Activated CD8-positive, alpha-beta T cell treated with anti-CD3 and anti-CD28 coated beads for 36 hours (primary cell): Measurements from ENCODE around the gene CA14. TPM values are rescaled to one million over a fixed set of nuclear protein-coding genes. Genes with fewer than 3 reads are reported as not detected.

Experiments used
- ATAC-seq: fragments of 200-7000 bp; cut with Tn5 transposase; one replicate; pipeline ENCODE4 v1.10.0; 2021; ENCODE audit warnings: mild to moderate bottlenecking, moderate library complexity
- CTCF ChIA-PET: fragments of 350-600 bp; sonication (Branson Sonifier 250); formaldehyde crosslinking; loops from one replicate; lab custom pipeline; 2021; ENCODE audit warnings: antibody characterized with exemption; lab: Charles Lee
- POLR2A ChIA-PET: fragments of 350-600 bp; sonication (Branson Sonifier 250); formaldehyde crosslinking; loops from one replicate; lab custom pipeline; 2021; ENCODE audit warnings: antibody characterized with exemption; lab: Charles Lee
- DNase-seq: peaks from one replicate; pipeline ENCODE4 v3.0.0-alpha.2; 2020
- H3K27ac Mint-ChIP-seq: one replicate; pipeline ENCODE4 v1.8.0; 2021; ENCODE audit warnings: mild to moderate bottlenecking, mixed read lengths
- H3K27me3 Mint-ChIP-seq: one replicate; pipeline ENCODE4 v1.8.0; 2021; ENCODE audit warnings: mixed read lengths
- H3K36me3 Mint-ChIP-seq: one replicate; pipeline ENCODE4 v1.8.0; 2021; ENCODE audit warnings: low read depth, mixed read lengths
- H3K4me1 Mint-ChIP-seq: one replicate; pipeline ENCODE4 v1.8.0; 2021; ENCODE audit warnings: low read depth, mixed read lengths
- H3K4me3 Mint-ChIP-seq: one replicate; pipeline ENCODE4 v1.8.0; 2021; ENCODE audit warnings: mild to moderate bottlenecking, moderate library complexity, mixed read lengths
- H3K9me3 Mint-ChIP-seq: one replicate; pipeline ENCODE4 v1.8.0; 2021; ENCODE audit warnings: mixed read lengths
- intact Hi-C: fragments of 100-400 bp; cut with micrococcal nuclease; formaldehyde crosslinking; loops from one replicate; pipeline ENCODE4 v1.10.0; 2022
- total RNA-seq, 2 experiments: library from RNA; stranded (reverse); gene quantifications; one replicate each; pipeline ENCODE4 v1.2.3, GENCODE V29; 2021
- TF ChIP-seq, protein P1 (sequence below): fragments of 200-600 bp; IDR thresholded peaks from one replicate; pipeline ENCODE4 v1.8.0; 2022; ENCODE audit warnings: antibody characterized with exemption, mild to moderate bottlenecking

CA14 gene
- total RNA-seq, 2 experiments from 2014 or later, result not detected

DNA sequence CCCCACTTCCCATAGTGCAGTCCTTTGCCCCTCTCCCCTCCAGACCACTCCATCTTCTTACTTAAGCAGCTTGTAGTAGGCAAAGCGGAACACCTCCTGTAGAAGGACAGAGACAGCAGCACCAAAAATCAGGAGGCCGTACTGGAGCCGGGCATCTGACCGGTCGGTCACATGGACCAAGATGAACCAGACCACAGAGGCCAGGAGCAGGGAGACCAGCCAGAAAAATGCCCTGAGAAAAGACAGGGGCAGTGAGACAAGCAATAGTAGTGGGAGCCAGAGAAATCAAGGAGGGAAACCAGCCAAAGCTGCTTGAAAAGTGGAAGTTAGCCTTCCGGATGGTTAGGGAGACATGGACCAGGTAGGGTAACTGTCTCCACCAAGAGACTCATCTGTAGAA is 10.3 kb downstream of the CA14 start:
- H3K4me1 Mint-ChIP-seq, result peaks cover 18% of the 10 kb centered on the region
- CTCF ChIA-PET, result interaction anchor here (3.0 kb wide), 1 partner anchor 12 kb away, joined by 15 read pairs; no protein-coding TSS in a partner anchor
- H3K36me3 Mint-ChIP-seq, result peaks cover 23% of the 10 kb centered on the region
- peak overlapping the region; percentile 96 for H3K4me3 Mint-ChIP-seq
- DNase-seq, result no peak
- ATAC-seq, result no peak
- TF ChIP-seq, protein P1, sequence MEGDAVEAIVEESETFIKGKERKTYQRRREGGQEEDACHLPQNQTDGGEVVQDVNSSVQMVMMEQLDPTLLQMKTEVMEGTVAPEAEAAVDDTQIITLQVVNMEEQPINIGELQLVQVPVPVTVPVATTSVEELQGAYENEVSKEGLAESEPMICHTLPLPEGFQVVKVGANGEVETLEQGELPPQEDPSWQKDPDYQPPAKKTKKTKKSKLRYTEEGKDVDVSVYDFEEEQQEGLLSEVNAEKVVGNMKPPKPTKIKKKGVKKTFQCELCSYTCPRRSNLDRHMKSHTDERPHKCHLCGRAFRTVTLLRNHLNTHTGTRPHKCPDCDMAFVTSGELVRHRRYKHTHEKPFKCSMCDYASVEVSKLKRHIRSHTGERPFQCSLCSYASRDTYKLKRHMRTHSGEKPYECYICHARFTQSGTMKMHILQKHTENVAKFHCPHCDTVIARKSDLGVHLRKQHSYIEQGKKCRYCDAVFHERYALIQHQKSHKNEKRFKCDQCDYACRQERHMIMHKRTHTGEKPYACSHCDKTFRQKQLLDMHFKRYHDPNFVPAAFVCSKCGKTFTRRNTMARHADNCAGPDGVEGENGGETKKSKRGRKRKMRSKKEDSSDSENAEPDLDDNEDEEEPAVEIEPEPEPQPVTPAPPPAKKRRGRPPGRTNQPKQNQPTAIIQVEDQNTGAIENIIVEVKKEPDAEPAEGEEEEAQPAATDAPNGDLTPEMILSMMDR, result no peak
- POLR2A ChIA-PET, result interaction anchor here (0.6 to 2.2 kb wide), 2 partner anchors 19 to 834 kb away, joined by 3 to 7 read pairs; no protein-coding TSS in a partner anchor
- H3K27me3 Mint-ChIP-seq, result no peaks in the 10 kb centered on the region
- intact Hi-C loops, result no loop called here
- H3K27ac Mint-ChIP-seq, result peak overlapping the region; percentile 96
- no peaks in the 10 kb centered on the region for H3K9me3 Mint-ChIP-seq

DNA sequence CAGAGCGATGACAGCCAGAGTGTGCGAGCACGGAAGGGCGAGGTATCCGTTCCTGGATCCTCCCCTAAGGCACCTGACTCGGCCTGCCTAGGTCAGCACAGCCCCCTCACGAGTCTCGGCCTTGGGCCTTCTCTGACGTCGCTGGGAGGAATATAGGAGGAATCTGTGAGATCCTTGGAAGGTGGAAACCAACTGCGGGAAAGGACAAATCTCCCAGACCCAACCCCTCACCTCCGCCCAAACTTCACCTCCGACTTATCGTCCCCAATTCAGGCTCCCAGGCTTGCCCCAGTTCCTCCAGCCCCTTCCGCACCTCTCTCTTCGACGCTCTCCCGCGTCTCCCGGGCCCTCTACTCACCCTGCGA is 10.7 kb downstream of the CA14 start:
- no peaks in the 10 kb centered on the region for H3K9me3 Mint-ChIP-seq
- CTCF ChIA-PET, result interaction anchor here (3.0 kb wide), 1 partner anchor 12 kb away, joined by 15 read pairs; no protein-coding TSS in a partner anchor
- ATAC-seq, result peak; percentile 45

DNA sequence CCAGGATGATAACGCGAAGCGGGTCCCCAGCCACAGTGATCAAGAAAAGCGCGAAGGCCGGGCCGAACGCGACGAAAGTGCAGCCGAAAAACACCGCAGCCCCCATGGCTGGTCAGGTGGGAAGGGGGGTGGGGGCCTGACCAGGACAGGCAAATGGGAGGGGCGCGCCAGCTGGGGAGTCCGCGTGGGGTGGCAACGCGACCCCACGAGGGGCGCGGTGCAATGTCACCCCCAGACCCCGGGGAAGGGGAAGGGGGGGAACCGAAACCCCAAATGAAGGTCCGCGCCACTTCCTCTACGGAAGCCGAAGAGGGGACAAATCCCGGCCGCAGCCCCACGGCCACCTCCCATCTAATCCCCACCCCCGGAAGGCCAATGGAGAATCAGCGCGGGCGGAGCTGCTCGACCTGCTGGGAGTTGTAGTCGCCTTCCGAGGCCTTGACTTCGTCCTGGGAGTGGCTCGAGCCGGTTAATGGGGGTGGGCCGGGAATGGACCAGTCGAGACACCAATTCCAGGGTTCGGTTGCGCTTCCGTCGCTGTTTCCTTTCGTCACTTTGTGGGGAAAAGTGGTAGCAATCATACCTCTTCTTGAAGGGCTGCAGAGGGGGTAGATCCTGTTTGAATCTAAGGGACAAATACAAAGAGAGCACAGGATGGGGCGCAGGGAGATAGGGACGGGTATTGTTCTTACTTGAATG is 11.3 kb downstream of the CA14 start, which contains the start of gene APH1A:
Gene APH1A (minus strand): TSS at position 312 of the 699 bp plus-strand sequence. CDS start 206 bp downstream, at position 106.
- Mint-ChIP-seq H3K27ac (peak within 1 kb of the TSS; percentile 96), H3K4me1 (peaks cover 18% of the 10 kb centered on the region), H3K9me3 (no peaks in the 10 kb centered on the region), H3K27me3 (no peaks in the 10 kb centered on the region), H3K4me3 (peak within 1 kb of the TSS; percentile 96), H3K36me3 (peaks cover 24% of the 10 kb centered on the region)
- TF ChIP-seq, protein P1, result no peak
- ATAC-seq (peak; percentile 98), DNase-seq (peak; percentile 97)
- POLR2A ChIA-PET, result interaction anchor here (0.6 to 2.2 kb wide), 9 partner anchors 8 to 381 kb away, joined by 3 to 7 read pairs (median 4); a partner anchor contains a TSS
- CTCF ChIA-PET, result interaction anchor here (3.0 kb wide), 1 partner anchor 13 kb away, joined by 15 read pairs; no protein-coding TSS in a partner anchor
- intact Hi-C loops, result no loop called here

More for the DNA sequence above, 10.7 kb downstream of the CA14 start:
- H3K4me1 Mint-ChIP-seq, result peaks cover 18% of the 10 kb centered on the region
- TF ChIP-seq, protein P1, result no peak
- H3K4me3 Mint-ChIP-seq, result peak overlapping the region; percentile 96
- POLR2A ChIA-PET, result interaction anchor here (0.8 to 2.2 kb wide), 3 partner anchors 10 to 29 kb away, joined by 4 to 7 read pairs (median 5); no protein-coding TSS in a partner anchor
- peak overlapping the region; percentile 96 for H3K27ac Mint-ChIP-seq
- intact Hi-C loops, result no loop called here
- peaks cover 23% of the 10 kb centered on the region for H3K36me3 Mint-ChIP-seq
- H3K27me3 Mint-ChIP-seq, result no peaks in the 10 kb centered on the region
- DNase-seq, result peak; percentile 48

DNA sequence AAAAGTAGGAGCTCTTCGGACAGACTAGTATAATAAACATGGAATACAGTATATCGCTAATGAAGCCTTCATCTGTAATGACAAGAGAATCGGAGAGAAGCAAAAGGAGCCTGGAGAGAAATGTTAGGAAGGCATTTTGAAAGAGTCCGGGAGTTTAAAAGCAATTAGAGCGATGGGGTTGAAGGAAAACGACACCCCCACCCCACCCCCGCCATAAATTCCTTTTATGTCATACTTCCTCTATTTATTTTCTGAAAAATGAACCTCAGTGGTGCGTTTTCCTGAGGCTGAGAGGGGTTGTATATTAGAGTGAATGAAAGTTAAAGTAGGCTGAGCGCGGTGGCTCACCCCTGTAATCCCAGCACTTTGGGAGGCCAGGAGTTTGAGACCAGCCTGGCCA is 11.9 kb downstream of the CA14 start:
- CTCF ChIA-PET, result interaction anchor here (3.0 kb wide), 1 partner anchor 14 kb away, joined by 15 read pairs; no protein-coding TSS in a partner anchor

More for the DNA sequence above, 11.9 kb downstream of the CA14 start:
- intact Hi-C loops, result no loop called here
- DNase-seq (no peak), ATAC-seq (no peak)
- H3K36me3 Mint-ChIP-seq, result peaks cover 24% of the 10 kb centered on the region
- H3K27me3 Mint-ChIP-seq, result no peaks in the 10 kb centered on the region
- H3K4me3 Mint-ChIP-seq, result peak overlapping the region; percentile 96
- H3K4me1 Mint-ChIP-seq, result peaks cover 18% of the 10 kb centered on the region
- peak overlapping the region; percentile 96 for H3K27ac Mint-ChIP-seq
- POLR2A ChIA-PET, result interaction anchor here (0.6 to 2.2 kb wide), 10 partner anchors 9 to 382 kb away, joined by 3 to 7 read pairs (median 4); a partner anchor contains a TSS
- TF ChIP-seq, protein P1, result no peak
- H3K9me3 Mint-ChIP-seq, result no peaks in the 10 kb centered on the region
